Stimulated activated CD8-positive, alpha-beta memory T cell treated with anti-CD3 and anti-CD28 coated beads, Interleukin-4, amount 100 ng/mL, for 4 hours (primary cell): Measurements from ENCODE around the gene CELSR1.

Experiments
- DNase-seq, 2 donors: peaks; one replicate each; pipeline ENCODE4 v3.0.0-alpha.2; 2020; ENCODE audit warnings: low read depth in 2 of 2, low spot score in 1 of 2

CELSR1 gene

DNA sequence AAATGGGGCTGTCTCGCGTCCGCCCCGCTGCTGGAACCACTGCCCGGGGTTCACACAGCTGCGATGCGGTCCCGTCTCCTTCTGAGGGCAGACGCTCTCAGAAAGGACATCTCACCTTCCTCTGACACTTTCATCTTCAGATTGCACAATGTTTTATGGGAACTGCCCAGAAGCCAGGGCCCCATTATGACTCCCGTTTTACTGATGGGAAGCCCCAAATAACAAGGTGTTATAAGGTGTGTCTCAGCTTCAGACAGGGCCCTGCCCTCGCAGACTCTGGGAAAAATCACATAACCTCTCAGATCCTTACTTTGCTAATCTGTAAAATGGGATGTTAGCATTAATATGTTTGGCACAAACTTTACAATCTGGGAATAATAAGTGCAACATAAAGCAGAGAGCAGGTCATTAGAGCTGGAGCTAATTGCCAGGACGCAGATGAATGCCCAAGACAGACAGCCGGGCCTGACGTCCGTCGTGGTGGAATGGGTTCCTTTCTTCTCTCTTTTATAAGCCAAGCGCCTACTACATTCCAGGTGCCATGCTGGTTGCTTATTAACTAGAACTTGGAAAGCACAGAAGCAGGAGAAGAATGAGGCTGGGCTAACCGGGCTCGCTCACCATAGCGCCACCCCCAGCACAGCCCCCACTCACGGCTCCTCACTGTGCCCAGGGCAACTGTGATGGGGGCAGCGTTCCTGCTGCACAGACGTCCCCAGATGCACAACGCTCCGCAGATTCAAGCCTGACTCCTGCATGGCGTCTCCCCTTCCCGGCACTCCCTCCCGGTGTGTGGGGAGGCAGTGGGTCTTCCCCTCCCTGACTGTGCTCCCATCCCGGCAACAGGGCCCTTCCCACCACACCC is 158.1 kb downstream of the CELSR1 start:
- DNase-seq, result no peak

DNA sequence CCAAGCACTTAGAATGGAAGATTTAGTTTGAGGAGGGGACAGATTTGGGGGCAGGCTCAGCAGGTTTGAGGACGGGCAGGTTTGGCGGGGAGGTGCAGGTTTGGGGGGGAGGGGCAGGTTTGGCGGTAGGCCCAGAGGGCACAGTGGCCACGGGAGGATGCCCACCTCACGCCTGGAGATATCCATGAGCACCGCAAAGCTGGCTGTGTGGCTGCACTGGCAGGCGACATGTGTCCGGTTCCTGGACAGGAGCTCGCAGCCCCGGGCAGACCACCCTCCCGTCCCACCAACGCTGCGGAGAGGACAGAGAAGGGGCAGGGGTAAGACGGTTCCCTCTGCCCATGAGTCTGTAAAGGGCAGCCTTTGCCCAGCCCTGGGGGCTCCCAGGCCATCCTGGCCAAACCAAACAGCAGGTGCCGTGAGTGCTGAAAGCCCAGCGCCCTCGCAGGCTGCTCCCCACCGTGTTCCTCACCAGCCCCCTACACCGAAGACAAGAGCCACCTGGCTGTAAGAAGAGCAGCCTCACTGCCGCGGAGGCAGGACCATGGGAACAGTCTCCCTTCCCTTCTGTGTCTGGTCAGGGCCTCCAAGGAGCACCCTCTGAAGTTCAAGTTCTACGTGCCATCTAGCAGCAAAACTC is 158.9 kb downstream of the CELSR1 start:
- no peak for DNase-seq

DNA sequence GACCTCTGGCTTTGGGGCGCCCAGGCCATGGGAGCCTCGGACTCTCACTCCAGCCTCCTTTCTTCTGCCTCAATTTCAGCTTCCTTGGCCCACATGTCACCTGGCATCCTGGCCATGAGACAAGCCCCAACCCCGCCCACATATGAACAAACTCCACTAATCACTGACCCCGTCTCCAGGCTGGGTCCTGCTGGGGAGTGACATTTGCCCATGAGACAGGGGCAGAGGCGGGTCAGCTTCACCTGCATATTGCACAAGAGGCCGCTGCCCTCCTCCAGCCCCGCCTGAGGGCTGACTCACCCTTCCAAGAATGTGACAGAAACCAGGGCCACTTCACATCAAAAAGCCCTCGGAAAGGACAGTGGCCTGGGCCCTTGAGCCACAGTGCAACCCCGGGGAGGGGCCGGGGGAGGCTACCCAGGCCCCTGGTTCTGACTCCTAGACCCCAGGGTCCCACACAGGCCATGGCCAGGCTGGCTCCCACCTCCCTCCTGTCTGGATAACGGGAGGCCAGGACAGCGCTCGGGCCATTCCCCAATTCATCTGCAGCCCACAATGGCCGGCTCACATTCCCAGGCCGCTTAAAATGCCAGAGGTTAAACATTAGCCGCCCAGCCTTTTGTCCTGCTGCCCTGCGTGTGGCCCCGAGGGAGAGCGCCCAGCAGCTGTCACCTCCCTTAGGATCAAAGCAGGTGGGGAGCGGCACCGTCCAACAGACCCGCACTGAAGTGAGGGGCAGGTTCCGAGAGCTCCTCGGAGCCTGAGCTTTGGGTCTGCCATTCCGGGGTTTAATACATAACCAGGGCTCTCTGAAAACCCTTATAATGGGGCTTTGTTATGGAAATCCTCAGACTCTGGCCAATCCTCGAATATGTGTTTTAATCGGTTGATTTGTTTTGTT is 159.6 kb downstream of the CELSR1 start:
- DNase-seq, result no peak

DNA sequence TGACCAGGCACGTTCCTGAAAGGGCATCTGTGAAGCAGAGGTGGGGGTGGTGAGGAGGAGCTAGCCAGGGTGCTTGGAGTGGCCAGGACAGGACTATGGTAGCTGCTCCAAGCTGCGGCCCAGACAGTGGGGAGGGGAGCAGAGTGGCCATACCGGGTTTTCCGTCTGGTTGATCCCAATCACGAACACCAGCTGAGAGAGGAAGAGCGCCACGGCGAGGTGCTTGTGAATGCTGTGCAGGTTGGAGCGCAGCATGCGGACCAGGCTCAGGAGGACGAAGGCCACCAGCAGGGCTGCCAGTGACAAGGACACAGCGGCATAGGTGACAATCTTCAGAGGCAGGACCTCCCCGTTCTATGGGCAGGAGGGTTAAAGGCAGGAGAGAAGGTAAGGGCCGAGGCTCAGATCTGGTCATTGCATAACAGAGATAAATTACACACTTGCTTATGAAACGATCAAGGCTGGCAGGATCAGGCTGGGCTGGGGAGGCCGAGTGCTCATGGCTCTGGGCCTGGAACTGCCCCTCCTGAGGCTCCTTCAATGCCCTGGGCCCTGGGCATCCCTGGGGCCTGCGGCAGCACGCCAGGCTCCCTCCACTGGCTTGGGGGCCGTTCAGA is 160.4 kb downstream of the CELSR1 start:
- no peak for DNase-seq

DNA sequence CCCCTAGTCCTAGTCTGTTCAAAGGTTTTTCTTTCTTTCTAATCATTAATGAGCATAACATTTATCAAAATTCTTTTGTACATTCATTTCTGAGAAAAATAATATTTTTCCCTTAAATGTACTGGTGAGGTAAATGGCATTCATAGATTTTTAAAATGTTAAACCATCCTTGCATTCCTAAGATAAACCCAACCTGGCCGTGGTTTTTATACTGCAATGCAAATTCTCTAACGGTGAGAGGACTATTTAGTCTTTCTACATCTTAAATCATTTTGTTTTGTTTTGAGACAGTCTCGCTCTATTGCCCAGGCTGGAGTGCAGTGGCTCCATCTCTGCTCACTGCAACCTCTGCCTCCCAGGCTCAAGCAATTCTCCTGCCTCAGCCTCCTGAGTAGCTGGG is 161.3 kb downstream of the CELSR1 start:
- no peak for DNase-seq

DNA sequence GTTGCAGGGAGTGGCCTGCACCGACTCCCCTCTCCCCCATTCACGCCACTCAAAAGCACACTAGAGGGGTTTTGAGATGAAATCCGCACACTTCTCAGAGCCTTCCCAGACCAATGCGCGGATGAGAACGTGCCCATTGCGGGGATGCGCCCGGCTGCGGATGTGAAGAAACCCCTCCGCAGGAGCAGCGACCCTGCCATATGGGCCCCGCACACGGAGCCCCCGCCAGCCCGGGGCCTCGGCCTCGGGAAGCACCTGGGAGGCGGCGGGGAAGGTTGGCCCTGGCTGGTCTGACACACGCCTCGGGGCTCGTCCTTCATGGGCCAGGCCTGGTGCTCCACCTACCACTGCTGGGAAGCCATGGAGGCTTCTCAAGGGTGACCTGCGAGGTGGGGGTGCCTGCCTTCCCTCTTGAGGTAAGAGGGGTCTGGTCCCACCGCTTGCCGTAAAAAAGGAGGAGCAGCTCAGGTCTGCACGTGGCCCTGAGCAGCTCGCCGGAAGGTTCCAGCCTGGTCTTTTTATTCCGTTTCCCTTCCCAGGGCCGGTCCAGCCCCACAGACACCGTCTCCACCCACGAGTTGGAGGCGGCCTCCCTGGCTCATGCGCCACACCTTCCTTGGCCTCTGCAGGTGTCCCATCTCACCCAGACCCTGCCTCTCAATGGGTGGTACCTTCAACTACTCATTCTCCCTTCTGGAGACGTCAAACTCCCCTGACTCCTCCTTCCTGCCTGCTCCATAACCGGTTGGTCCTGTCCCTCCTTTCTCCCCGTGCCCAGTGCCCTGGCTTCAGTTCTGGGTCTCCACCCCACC is 162.6 kb downstream of the CELSR1 start:
- no peak for DNase-seq

DNA sequence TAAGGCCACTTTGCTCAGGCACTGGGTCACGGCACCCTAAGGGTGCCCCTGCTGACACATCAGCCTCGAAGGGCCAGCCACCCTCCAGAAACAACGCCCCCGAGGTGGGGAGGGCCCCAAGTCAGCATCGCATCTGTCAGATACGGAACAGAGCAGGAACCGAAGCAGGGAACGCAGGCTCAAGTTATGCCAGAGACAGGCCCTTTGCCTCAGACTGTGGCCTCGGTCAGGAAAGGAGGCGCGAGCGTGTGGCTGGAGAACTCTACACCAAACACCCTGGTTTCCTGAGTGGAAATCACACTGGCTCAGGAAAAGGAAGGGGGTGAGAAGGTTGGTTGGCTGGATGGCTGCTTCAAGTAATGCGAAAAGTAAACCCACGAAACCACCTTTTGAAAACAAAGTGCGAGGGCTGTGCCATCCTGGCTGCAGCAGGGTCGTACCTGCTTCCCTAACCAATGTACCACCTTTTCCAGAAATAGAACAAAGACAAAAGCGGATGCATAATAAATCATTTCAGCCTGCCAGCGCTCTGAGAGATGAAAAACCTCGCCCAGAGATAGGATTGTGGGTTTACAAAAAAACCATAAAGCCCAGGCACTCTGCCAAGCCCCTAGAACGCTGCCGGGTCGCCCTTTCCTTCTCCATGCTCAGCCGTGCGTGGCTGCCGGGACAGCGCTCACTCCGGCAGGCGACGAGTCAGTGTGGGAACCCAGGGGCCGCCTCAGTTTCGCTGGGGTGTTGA is 163.3 kb downstream of the CELSR1 start:
- no peak for DNase-seq

DNA sequence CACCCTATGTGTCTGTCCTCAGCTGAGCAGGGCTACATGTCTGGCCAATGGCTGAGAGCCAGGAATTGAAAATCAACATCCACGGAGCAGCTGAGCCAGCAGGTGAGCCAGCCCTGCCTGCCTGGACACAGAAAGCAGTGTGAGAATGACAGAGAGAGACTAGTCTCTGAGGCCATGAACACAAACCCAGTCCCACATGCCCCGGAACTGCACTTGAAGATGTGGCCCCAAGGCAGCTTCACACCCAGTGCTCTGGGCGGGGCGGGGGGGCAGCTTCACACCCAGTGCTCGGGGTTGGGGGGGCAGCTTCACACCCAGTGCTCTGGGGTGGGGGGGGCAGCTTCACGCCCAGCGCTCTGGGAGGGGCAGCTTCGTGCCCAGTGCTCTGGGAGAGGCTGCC is 164.3 kb downstream of the CELSR1 start:
- DNase-seq, result no peak

DNA sequence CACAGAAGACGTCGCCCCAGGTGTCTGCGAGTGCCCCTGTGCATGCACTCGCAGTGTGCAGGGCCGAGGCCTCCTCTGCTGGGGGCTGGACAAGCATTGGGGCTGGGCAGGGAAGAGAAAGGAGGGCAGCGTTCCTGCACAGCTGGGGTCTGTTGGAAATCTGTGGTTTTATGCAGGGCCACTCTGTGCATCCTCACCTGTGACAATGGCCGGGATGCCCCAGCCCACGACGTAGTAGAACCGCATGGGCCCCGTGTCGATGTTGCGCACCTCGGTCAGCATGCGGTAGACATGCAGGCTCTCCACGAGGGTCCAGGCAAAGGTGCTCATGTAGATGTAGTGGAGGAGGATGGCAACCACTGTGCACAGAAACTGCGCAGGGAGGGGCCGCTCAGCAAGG is 164.7 kb downstream of the CELSR1 start:
- DNase-seq, result no peak

DNA sequence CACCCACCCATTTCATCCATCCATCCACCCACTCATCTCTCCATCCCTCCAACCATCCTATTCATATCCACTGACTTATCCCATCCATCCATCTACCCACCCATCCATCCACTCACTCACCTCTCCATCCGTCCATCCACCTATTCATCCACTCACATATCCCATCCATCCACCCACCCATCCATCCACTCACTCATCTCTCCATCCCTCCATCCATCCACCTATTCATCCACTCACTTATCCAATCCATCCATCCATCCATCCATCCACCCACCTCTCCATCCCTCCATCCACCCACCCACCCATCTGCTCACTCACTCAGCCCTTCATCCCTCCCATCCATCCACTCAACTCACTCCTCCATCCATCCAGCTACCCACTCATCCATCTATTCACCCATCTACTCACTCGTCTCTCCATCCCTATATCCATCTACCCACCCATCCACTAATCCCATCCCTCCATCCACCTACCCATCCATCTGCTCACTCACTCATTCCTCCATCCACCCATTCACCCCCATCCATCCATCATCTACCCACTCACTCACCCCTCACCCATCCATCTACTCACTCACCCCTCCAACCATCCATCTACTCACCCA is 165.7 kb downstream of the CELSR1 start:
- DNase-seq, result no peak

DNA sequence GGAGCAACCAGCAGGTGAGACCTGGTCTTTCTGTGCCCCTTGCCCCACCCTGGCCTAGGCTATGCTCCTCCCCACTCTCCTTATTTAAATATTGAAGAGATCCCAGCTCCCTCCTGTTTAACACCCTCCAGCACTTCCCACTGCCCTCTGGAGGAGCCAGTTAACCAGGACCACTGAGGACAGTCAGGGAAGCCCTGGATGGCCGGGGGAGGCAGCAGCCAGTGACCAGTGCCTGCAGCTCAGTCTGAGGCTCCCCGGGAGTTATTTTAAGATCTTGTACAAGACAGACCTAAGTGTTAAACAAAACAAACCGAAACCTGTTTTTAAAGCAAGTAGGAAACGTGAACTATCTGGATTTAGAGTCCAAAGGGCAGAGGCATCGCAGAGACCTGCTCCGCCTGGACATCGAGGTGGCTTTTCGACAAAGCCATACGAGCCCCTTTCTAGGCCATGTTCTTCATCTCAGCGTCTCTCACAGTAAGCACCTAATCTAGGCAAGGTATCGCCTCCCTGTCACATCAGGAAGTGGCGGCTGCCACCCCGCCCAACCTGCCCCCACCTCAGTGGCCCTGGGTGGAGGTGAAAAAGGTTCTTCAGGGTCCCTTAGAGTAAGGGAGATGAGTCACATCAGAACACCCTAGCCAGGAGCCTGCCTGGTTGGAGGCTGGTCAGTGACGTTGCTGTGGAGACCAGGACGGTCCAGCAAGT is 166.7 kb downstream of the CELSR1 start:
- DNase-seq, result peak in 1 of 2 donors; percentile 51

DNA sequence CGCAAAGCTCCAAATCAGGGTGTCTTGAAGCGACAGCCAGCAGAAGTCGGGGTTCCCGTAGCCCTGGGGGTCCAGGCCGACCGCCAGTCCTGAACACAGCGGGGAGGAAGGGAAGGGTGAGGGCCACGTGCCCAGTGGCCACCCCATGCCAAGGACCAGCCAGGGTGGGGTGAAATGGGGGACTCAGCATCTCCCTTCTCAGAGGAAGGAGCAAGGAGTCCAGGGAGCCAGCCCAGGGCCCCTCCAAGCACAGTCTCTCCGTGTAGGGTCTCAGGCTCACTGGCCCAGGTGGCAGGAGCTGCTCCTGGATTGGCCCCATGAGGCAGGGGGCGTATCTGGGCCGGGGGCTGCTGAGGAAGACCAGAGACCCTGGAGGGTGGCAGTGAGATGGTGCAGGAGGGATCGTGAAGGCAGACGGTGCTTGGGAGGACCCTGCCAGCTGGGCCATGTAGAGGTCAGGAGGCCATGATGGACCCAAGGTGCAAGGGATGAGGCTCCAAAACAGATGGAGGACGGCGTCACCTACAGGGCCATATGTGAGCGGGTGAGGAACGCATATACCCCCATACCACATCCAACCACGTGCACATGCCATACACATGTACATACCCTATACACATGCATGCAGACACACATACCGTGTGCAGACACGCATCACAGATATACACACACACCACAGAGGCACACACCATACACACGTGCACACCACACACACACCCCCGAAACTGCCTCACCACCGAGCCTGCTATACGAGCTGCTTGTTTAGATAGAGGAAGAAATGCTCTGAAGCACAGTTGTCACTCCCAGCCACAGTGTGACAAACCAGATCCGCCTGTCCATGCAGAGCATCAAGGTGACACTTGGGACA is 167.5 kb downstream of the CELSR1 start:
- no peak for DNase-seq

DNA sequence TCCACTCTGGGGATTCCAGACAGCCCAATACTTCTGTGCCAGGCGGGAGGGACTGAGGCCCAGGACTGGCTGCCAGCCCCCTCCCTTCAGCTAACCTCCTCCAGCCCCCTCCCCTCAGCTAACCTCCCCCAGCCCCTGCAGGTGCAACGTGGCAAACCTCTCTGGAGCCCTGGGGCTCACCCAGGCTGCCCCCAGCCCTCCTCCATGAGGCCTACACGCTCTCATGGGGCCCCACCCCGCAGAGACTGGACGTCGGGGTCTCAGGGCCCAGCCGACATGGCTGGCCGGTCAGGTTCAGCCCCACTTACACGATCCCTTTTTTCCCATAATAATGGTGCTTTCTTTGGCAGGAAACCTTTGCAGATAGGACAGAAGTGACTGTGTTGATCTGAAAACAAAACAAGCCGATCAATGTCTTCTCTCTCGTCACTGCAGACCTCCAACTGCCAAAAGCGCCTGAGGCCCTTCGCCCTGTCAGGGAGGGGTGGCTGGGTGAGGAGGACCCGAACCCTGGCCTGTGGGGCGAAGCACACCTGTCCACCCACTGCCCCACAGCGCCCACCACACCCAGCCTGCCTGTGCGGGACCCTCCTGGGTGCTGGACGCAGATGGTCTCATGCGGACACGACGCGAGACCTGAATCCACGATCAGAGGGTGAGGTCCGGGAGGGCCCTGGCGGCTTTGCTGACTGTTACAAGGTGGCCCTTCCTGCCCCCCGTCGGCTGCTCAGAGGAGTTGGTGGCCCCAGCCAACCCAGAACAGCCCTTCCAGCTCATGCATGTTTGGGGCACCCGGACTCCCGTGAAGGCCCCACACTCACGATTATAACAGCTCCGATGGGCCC is 168.3 kb downstream of the CELSR1 start:
- no peak for DNase-seq

DNA sequence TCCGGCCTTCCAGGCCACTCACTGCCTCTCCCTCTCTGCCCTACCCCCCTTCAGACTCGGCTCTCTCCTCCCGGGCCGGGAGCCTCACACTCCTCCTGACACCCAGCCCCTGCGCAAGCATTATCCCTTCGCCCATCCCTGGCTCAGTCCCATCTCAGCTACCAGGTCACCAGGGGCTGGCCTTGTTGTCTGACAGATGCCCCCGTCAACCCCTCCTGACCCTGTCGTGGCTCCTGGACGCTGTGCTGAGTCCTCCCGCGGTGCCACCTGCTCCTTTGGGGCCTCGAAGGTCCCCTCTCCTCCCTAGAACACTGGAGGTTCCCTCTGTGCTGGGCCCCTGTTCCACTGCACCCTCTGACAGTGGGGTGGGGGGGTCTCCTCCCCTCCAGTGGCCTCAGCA is 169.0 kb downstream of the CELSR1 start:
- no peak for DNase-seq

DNA sequence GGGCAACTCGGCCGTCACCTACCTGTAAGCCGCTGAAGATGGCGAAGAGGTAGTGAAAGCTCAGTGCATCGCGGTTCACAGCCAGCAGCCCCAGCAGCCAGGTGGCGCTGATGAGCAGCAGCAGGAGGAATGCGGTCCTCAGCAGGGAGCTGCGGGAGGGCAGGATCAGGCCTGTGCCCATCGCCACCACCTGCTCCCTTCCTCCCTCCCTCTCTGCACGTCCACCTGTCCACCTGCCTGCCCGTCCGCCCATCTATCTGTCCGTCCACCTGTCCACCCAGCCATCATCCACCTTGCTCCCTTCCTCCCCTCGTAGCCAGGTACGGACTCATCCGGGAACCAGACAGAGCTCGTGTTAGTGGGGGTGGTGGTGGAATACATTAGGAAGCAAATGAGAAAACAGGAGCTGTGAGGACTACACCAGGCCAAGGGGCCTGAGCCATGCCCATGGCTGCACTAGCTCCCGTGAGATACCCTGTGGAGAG is 169.7 kb downstream of the CELSR1 start:
- DNase-seq, result peak in 1 of 2 donors; percentile 32

DNA sequence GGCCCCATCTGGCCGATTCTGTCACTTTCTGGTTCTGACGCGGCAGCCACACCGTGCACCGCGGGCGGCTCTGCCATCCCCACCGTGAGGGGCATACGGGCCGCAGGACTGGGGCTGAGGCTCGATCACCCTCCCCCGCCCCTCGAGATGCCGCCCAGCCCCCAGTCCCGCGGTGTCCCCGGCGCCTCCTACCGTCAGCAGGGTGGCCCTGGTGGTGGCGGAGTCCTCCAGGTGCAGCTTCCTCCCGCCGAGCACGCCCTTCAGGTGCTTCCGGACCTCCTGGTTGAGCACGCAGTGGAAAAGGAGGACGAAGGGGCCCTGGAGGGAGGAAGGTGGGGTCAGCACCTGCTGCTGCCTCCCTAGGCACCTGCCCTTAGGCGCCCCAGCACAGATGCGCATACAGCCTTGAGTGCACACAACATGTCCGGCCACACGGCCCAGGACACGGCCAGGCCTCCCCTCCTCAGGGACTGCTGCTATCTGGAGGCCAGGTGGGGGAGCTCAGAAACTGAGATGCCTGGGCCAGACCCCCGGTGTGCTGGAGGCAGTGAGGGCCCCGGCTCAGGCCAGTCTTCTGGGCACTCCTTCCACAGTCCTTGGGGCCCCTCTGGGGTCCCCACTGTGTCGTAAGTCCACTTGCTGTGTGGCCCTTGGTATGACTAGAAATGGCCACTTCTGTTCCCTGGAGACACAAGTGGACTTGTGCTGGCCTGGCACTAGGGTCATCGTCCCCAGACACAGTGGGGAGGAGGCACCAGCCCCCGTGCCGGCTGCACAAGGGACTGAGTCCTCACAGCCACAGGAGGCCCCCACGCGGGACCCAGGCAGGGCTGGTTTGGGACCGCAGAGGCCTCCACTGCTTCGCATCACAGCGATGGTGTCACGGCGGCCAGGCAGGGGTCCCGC is 170.4 kb downstream of the CELSR1 start:
- DNase-seq, result no peak
